SK-N-SH (cell line): ENCODE results near the gene SLC34A1. TPM values are rescaled to one million over a fixed set of nuclear protein-coding genes. Genes with fewer than 3 reads are reported as not detected.

Experiments used
- CTCF ChIA-PET: fragments of 300-600, 350-600 bp; formaldehyde crosslinking; extraction: SDS; loops from one replicate; lab custom pipeline; 2021; lab: Yijun Ruan, JAX
- POLR2A ChIA-PET: fragments of 350-600 bp; sonication (Branson Sonifier 250); formaldehyde crosslinking; extraction: SDS; loops from one replicate; lab custom pipeline; 2020; ENCODE audit warnings: antibody characterized with exemption, inconsistent platforms; lab: Yijun Ruan, JAX
- DNase-seq: peaks from one replicate; pipeline ENCODE4 v3.0.0; 2012
- H2AFZ ChIP-seq: fragments of 200-600 bp; sonication (generic); 2 replicates; pipeline ENCODE4 v1.8.1; 2016; ENCODE audit warnings: antibody characterized with exemption, mild to moderate bottlenecking, low read depth
- H3F3A ChIP-seq: fragments of 200-600 bp; sonication (generic); replicated peaks from 2 replicates; pipeline ENCODE3; 2016; ENCODE audit warnings: antibody characterized with exemption, mild to moderate bottlenecking; ENCODE audit not compliant: insufficient read depth
- H3K27ac ChIP-seq, 2 experiments: fragments of 200-500 bp in 1 of 2; fragments of 200-600 bp in 1 of 2; sonication (Bioruptor generic) in 1 of 2; sonication (generic), shearing (Covaris generic) in 1 of 2; 2 replicates each; pipeline versions ENCODE4 v1.5.1 to v1.6.1; 2014 to 2016; ENCODE audit warnings: low read depth in 2 of 2, inconsistent platforms in 1 of 2, low read length in 1 of 2, mild to moderate bottlenecking in 1 of 2, mixed read lengths in 1 of 2
- H3K27me3 ChIP-seq: fragments of 200-600 bp; sonication (generic), shearing (Covaris generic); 2 replicates; pipeline ENCODE4 v1.6.1; 2016; ENCODE audit warnings: mixed run types; ENCODE audit not compliant: insufficient read depth
- H3K36me3 ChIP-seq, 2 experiments: fragments of 200-500 bp in 1 of 2; fragments of 200-600 bp in 1 of 2; sonication (Bioruptor generic) in 1 of 2; sonication (generic) in 1 of 2; replicated peaks in 1 of 2; 2 replicates each; pipeline versions ENCODE3 to v1.5.1; 2014 to 2016; ENCODE audit warnings: low read length in 1 of 2, mild to moderate bottlenecking in 1 of 2; ENCODE audit not compliant: insufficient read depth in 2 of 2, control insufficient read depth in 1 of 2
- H3K4me1 ChIP-seq, 2 experiments: fragments of 200-500 bp in 1 of 2; fragments of 200-600 bp in 1 of 2; sonication (Bioruptor generic) in 1 of 2; sonication (generic), shearing (Covaris generic) in 1 of 2; 2 replicates each; pipeline versions ENCODE4 v1.5.1 to v1.6.1; 2014 to 2016; ENCODE audit warnings: low read depth in 1 of 2, low read length in 1 of 2, mixed run types in 1 of 2; ENCODE audit not compliant: insufficient read depth in 2 of 2, control insufficient read depth in 1 of 2
- H3K4me2 ChIP-seq: fragments of 200-600 bp; sonication (generic), shearing (Covaris generic); 2 replicates; pipeline ENCODE4 v1.6.1; 2017; ENCODE audit warnings: mixed run types
- H3K4me3 ChIP-seq, 2 experiments: fragments of 200-500 bp in 1 of 2; fragments of 200-600 bp in 1 of 2; sonication (Bioruptor generic) in 1 of 2; sonication (generic), shearing (Covaris generic) in 1 of 2; 2 replicates each; pipeline versions ENCODE4 v1.5.1 to v1.8.1; 2014 to 2016; ENCODE audit warnings: low read depth in 2 of 2, inconsistent platforms in 1 of 2, low read length in 1 of 2, mild to moderate bottlenecking in 1 of 2, mixed read lengths in 1 of 2, moderate library complexity in 1 of 2
- H3K79me2 ChIP-seq: fragments of 200-600 bp; sonication (generic); 2 replicates; pipeline ENCODE4 v1.8.1; 2017; ENCODE audit warnings: mild to moderate bottlenecking; ENCODE audit not compliant: insufficient read depth
- H3K9ac ChIP-seq: fragments of 200-600 bp; sonication (generic); 2 replicates; pipeline ENCODE4 v1.6.1; 2017; ENCODE audit warnings: mixed run types
- H3K9me2 ChIP-seq: fragments of 200-600 bp; sonication (generic); 2 replicates; pipeline ENCODE4 v1.6.1; 2017; ENCODE audit warnings: mixed run types
- H3K9me3 ChIP-seq: fragments of 200-600 bp; sonication (generic); 2 replicates; pipeline ENCODE4 v1.6.1; 2017; ENCODE audit warnings: mixed run types, mild to moderate bottlenecking, moderate library complexity
- H4K20me1 ChIP-seq: fragments of 200-600 bp; sonication (generic); 2 replicates; pipeline ENCODE4 v1.6.1; 2017; ENCODE audit warnings: mild to moderate bottlenecking, mixed run types; ENCODE audit not compliant: insufficient read depth
- CTCF ChIP-seq: fragments of 200-600 bp; sonication (generic); IDR thresholded peaks from 2 replicates; pipeline ENCODE4 v1.6.1; 2017; ENCODE audit warnings: antibody characterized with exemption, mild to moderate bottlenecking, moderate library complexity
- ELF1 ChIP-seq: IDR thresholded peaks from 2 replicates; pipeline ENCODE4 v1.4.0; 2012
- EP300 ChIP-seq, 2 experiments: IDR thresholded peaks; 2 replicates each; pipeline versions ENCODE4 v1.4.0 to v1.6.1; 2012; ENCODE audit warnings: borderline replicate concordance in 1 of 2, low read depth in 1 of 2, low read length in 1 of 2
- EZH2phosphoT487 ChIP-seq: fragments of 200-600 bp; sonication (generic); IDR thresholded peaks from 2 replicates; pipeline ENCODE4 v1.6.1; 2017; ENCODE audit warnings: low read depth, mixed run types, mild to moderate bottlenecking, antibody characterized with exemption, moderate library complexity, borderline replicate concordance
- FOXJ3 ChIP-seq: sonication (generic); formaldehyde crosslinking; IDR thresholded peaks from 2 replicates; pipeline ENCODE4 v1.5.1; 2020; ENCODE audit warnings: mild to moderate bottlenecking, missing genetic modification reagents
- FOXM1 ChIP-seq: IDR thresholded peaks from 2 replicates; pipeline ENCODE4 v1.4.0; 2012; ENCODE audit warnings: low read depth, mild to moderate bottlenecking
- GABPA ChIP-seq: IDR thresholded peaks from 2 replicates; pipeline ENCODE4 v1.4.0; 2012; ENCODE audit warnings: low read depth, mild to moderate bottlenecking
- JUND ChIP-seq: IDR thresholded peaks from 2 replicates; pipeline ENCODE4 v1.4.0; 2012
- MAX ChIP-seq: IDR thresholded peaks from 2 replicates; pipeline ENCODE4 v1.4.0; 2012; ENCODE audit warnings: low read depth
- MEF2A ChIP-seq: IDR thresholded peaks from 2 replicates; pipeline ENCODE4 v1.4.0; 2012; ENCODE audit warnings: low read depth, borderline replicate concordance
- RAD21 ChIP-seq: IDR thresholded peaks from 2 replicates; pipeline ENCODE4 v1.6.1; 2012; ENCODE audit warnings: mild to moderate bottlenecking, low read length
- RCOR1 ChIP-seq: fragments of 150-350 bp; IDR thresholded peaks from 2 replicates; pipeline ENCODE4 v1.6.1; 2017; ENCODE audit warnings: antibody characterized with exemption, low read length
- REST ChIP-seq: IDR thresholded peaks from 2 replicates; pipeline ENCODE4 v1.6.1; 2012; ENCODE audit warnings: mild to moderate bottlenecking, low read depth, low read length, moderate library complexity
- RXRA ChIP-seq: IDR thresholded peaks from 2 replicates; pipeline ENCODE4 v1.4.0; 2012; ENCODE audit warnings: low read depth, mild to moderate bottlenecking, borderline replicate concordance
- TAF1 ChIP-seq: IDR thresholded peaks from 2 replicates; pipeline ENCODE4 v1.6.1; 2012; ENCODE audit warnings: low read depth, mild to moderate bottlenecking, low read length, moderate library complexity, borderline replicate concordance
- TCF12 ChIP-seq: IDR thresholded peaks from 2 replicates; pipeline ENCODE4 v1.4.0; 2012
- YY1 ChIP-seq: IDR thresholded peaks from 2 replicates; pipeline ENCODE4 v1.4.0; 2012; ENCODE audit warnings: low read depth, mild to moderate bottlenecking
- WGBS: methylation state at CpG from one replicate; pipeline ENCODE4 v1.1.6; 2017; ENCODE audit warnings: low lambda C conversion rate; 5-methylcytosine and 5-hydroxymethylcytosine counted together
- polyA plus RNA-seq, 3 experiments: library from polyadenylated mRNA; depleted of rRNA; stranded (reverse); fragments of >200 nt; gene quantifications; 2 replicates each; pipeline ENCODE4 v1.2.3, GENCODE V29; 2012

SLC34A1 gene
- polyA plus RNA-seq, 1 of the 3 experiments (the other 2 are of a cell fraction): 0.03 TPM

- TF ChIP-seq MEF2A: no peak
- TF ChIP-seq GABPA: no peak
These were observed 58.0 kb downstream of the SLC34A1 start (continued) for GRCh38 chr5:177442066-177442826.

GRCh38 chr5:177443144-177443983, 59.1 kb downstream of the SLC34A1 start:
- no peak overlapping the region for H3K4me2 ChIP-seq
- peaks cover 5 to 13% of the 10 kb centered on the region in 2 experiments for H3K36me3 ChIP-seq
- H4K20me1 ChIP-seq: 0 out of 2 replicates have a peak, but pooled peaks cover 9% of the 10 kb centered on the region
- peaks cover 21% of the 10 kb centered on the region for H3F3A ChIP-seq
- H3K27ac ChIP-seq: no peak overlapping the region
- TF ChIP-seq EP300 (IDR thresholded peaks at IDR 0.05; ENCODE audit: borderline replicate concordance in 1 of 2, low read depth in 1 of 2, low read length in 1 of 2) (no peak), YY1 (no peak), CTCF (no peak), ELF1 (no peak), MAX (no peak), EZH2phosphoT487 (no peak), JUND (no peak), MEF2A (no peak), RAD21 (no peak), TCF12 (no peak), RXRA (no peak), FOXJ3 (CRISPR knock-in tag) (no peak), REST (no peak), RCOR1 (no peak), FOXM1 (no peak), TAF1 (no peak)
- H3K4me1 ChIP-seq: peaks cover 11 to 24% of the 10 kb centered on the region in 2 experiments
- H3K9me2 ChIP-seq: no peaks in the 10 kb centered on the region
- WGBS: 92% methylated on average over 12 of the region's 15 CpGs
- H3K4me3 ChIP-seq: no peak overlapping the region
- H3K9me3 ChIP-seq: no peaks in the 10 kb centered on the region
- no peak for DNase-seq
- ChIA-PET CTCF (interaction anchor here (0.8 to 15.5 kb wide), 8 partner anchors 11 to 74 kb away, joined by 3 to 318 read pairs (median 44); partner anchors contain the start of genes PDLIM7 and PFN3), POLR2A (interaction anchor here (0.7 to 6.1 kb wide), 3 partner anchors 9 to 40 kb away, joined by 4 to 46 read pairs (median 7); no protein-coding TSS in a partner anchor)
- no peak overlapping the region for H3K9ac ChIP-seq
- H3K27me3 ChIP-seq: no peaks in the 10 kb centered on the region
- H3K79me2 ChIP-seq: peaks cover 23% of the 10 kb centered on the region
- H2AFZ ChIP-seq: no peak overlapping the region
